ENCODE data around the gene GPX5. TPM values are rescaled to one million over a fixed set of nuclear protein-coding genes. Genes with fewer than 3 reads are reported as not detected.
"Not testable (repeated sequence)": the region's sequence is repeated elsewhere in the genome, so short reads cannot be mapped to it uniquely, and the experiment has no call there.

Gene GPX5
- total RNA-seq, 1 donor from 2014 or later: not detected

GRCh38 chr6:28537509-28538140 lies 11.9 kb downstream of the GPX5 start:
- TF ChIP-seq, protein P1, sequence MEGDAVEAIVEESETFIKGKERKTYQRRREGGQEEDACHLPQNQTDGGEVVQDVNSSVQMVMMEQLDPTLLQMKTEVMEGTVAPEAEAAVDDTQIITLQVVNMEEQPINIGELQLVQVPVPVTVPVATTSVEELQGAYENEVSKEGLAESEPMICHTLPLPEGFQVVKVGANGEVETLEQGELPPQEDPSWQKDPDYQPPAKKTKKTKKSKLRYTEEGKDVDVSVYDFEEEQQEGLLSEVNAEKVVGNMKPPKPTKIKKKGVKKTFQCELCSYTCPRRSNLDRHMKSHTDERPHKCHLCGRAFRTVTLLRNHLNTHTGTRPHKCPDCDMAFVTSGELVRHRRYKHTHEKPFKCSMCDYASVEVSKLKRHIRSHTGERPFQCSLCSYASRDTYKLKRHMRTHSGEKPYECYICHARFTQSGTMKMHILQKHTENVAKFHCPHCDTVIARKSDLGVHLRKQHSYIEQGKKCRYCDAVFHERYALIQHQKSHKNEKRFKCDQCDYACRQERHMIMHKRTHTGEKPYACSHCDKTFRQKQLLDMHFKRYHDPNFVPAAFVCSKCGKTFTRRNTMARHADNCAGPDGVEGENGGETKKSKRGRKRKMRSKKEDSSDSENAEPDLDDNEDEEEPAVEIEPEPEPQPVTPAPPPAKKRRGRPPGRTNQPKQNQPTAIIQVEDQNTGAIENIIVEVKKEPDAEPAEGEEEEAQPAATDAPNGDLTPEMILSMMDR (IDR thresholded peaks at IDR 0.05; ENCODE audit: insufficient read depth, low read length, poor library complexity, severe bottlenecking): no peak
- peak overlapping the region; percentile 8 for H3K4me3 ChIP-seq (ENCODE audit: low read depth, low read length)
- no peak for DNase-seq (ENCODE audit: low read depth)
- no peaks in the 10 kb centered on the region for H3K36me3 ChIP-seq (ENCODE audit: control insufficient read depth, insufficient read depth, low read length)
- H3K27me3 ChIP-seq (ENCODE audit: control insufficient read depth, insufficient read depth, low read length): peaks cover 5% of the 10 kb centered on the region

GRCh38 chr6:28541996-28542395 lies 16.3 kb downstream of the GPX5 start:
- Histone ChIP-seq H3K4me3 (ENCODE audit: low read depth, low read length) (peak overlapping the region; percentile 45), H3K27me3 (ENCODE audit: control insufficient read depth, insufficient read depth, low read length) (no peaks in the 10 kb centered on the region)

GRCh38 chr6:28542440-28543296 lies 17.0 kb downstream of the GPX5 start:
- no peak for DNase-seq (ENCODE audit: low read depth)
- Histone ChIP-seq H3K36me3 (ENCODE audit: control insufficient read depth, insufficient read depth, low read length) (no peaks in the 10 kb centered on the region), H3K27me3 (ENCODE audit: control insufficient read depth, insufficient read depth, low read length) (no peaks in the 10 kb centered on the region), H3K4me3 (ENCODE audit: low read depth, low read length) (peak overlapping the region; percentile 45)
- TF ChIP-seq, protein P1 (IDR thresholded peaks at IDR 0.05; ENCODE audit: insufficient read depth, low read length, poor library complexity, severe bottlenecking): peak; percentile 73

More at GRCh38 chr6:28541996-28542395, 16.3 kb downstream of the GPX5 start:
- DNase-seq (ENCODE audit: low read depth): no peak
- H3K36me3 ChIP-seq (ENCODE audit: control insufficient read depth, insufficient read depth, low read length): no peaks in the 10 kb centered on the region
- TF ChIP-seq, protein P1 (IDR thresholded peaks at IDR 0.05; ENCODE audit: insufficient read depth, low read length, poor library complexity, severe bottlenecking): no peak

DNA sequence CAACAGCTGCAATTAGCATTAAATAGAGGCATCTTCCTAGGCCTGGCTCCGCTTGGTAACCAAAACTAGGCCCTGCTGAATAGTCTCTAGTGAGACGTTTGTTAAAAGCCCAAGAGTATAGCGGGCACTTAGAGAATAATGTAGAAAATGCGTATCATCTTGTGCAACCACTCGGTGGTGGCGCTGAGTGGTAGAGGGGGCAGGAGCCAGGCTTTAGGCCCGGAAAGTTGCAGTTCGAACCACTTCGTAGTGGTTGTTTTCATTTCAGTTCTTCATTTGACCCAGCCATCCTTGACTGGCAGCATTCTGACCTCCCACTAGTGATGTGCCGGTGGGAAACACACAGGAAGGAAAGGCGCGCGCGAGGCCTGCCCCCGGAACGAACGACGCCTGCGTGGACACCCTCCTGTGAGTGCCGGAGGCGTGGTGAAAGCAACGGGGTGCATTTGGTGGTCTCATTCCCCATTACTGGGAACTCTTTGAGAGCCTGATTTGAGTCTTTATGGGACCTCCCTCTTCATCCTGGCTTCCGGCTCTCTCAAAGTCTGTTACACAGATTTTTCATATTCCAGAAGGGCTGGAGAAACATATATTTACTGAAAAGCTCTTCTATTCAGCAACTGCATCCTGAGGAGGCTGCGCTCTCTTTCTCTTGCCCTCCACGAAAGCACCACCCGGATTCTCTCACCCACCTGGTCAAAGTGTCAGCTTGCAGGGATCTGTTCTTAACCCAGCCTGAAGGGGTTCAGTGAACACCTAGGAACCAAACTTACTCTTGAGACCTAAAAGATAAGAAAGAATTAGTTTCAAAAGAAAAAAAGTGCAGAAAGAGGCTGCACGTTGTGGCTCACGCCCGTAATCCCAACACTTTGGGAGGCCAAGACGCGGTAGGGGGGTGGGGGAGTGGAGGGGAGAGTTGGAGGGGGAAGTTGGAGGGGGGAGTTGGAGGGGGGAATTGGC lies 18.2 kb downstream of the GPX5 start:
- TF ChIP-seq, protein P1 (IDR thresholded peaks at IDR 0.05; ENCODE audit: insufficient read depth, low read length, poor library complexity, severe bottlenecking): no peak
- H3K4me3 ChIP-seq (ENCODE audit: low read depth, low read length): peak overlapping the region; percentile 14
- H3K27me3 ChIP-seq (ENCODE audit: control insufficient read depth, insufficient read depth, low read length): no peaks in the 10 kb centered on the region
- DNase-seq (ENCODE audit: low read depth): no peak
- H3K36me3 ChIP-seq (ENCODE audit: control insufficient read depth, insufficient read depth, low read length): no peaks in the 10 kb centered on the region

GRCh38 chr6:28545955-28546354 lies 20.3 kb downstream of the GPX5 start:
- no peaks in the 10 kb centered on the region for H3K36me3 ChIP-seq (ENCODE audit: control insufficient read depth, insufficient read depth, low read length)
- no peak overlapping the region for H3K4me3 ChIP-seq (ENCODE audit: low read depth, low read length)
- TF ChIP-seq, protein P1 (IDR thresholded peaks at IDR 0.05; ENCODE audit: insufficient read depth, low read length, poor library complexity, severe bottlenecking): no peak
- H3K27me3 ChIP-seq (ENCODE audit: control insufficient read depth, insufficient read depth, low read length): no peaks in the 10 kb centered on the region
- DNase-seq (ENCODE audit: low read depth): no peak

GRCh38 chr6:28547003-28547402 lies 21.3 kb downstream of the GPX5 start:
- H3K36me3 ChIP-seq (ENCODE audit: control insufficient read depth, insufficient read depth, low read length); H3K27me3 ChIP-seq (ENCODE audit: control insufficient read depth, insufficient read depth, low read length): not testable (repeated sequence)

More at GRCh38 chr6:28547003-28547402, 21.3 kb downstream of the GPX5 start:
- not testable (repeated sequence) for H3K4me3 ChIP-seq (ENCODE audit: low read depth, low read length); DNase-seq (ENCODE audit: low read depth)
